Right hindlimb (tissue), 1 donor: Measurements from ENCODE around the gene SULT1C4.

Source experiments
- DNase-seq: peaks from one replicate; pipeline ENCODE4 v3.0.0-alpha.2; 2018

SULT1C4 gene

GRCh38 chr2:108376774-108377173 is 980 bp upstream of the SULT1C4 start:
- DNase-seq = no peak

- DNase-seq = no peak
These were observed 353 bp upstream of the SULT1C4 start for GRCh38 chr2:108377401-108377800.

GRCh38 chr2:108378851-108379250 is 1.1 kb downstream of the SULT1C4 start:
- no peak for DNase-seq

- no peak for DNase-seq
These were observed 4.4 kb downstream of the SULT1C4 start for GRCh38 chr2:108382196-108382595.

- no peak for DNase-seq
These were observed 5.5 kb downstream of the SULT1C4 start for GRCh38 chr2:108383146-108383830.

GRCh38 chr2:108384662-108385393 is 7.1 kb downstream of the SULT1C4 start:
- no peak for DNase-seq

- DNase-seq = no peak
These were observed 7.8 kb downstream of the SULT1C4 start for GRCh38 chr2:108385411-108386071.

GRCh38 chr2:108388045-108388444 is 10.3 kb downstream of the SULT1C4 start:
- no peak for DNase-seq

- DNase-seq = no peak
These were observed 12.6 kb downstream of the SULT1C4 start for GRCh38 chr2:108390340-108390739.

GRCh38 chr2:108392029-108392428 is 14.3 kb downstream of the SULT1C4 start:
- DNase-seq = no peak

GRCh38 chr2:108393197-108393596 is 15.4 kb downstream of the SULT1C4 start:
- no peak for DNase-seq

- DNase-seq = no peak
These were observed 17.4 kb downstream of the SULT1C4 start for GRCh38 chr2:108395155-108395554.

- DNase-seq = no peak
These were observed 19.1 kb downstream of the SULT1C4 start for GRCh38 chr2:108396845-108397244.

GRCh38 chr2:108399479-108399878 is 21.7 kb downstream of the SULT1C4 start:
- DNase-seq = no peak

- DNase-seq = no peak
These were observed 24.0 kb downstream of the SULT1C4 start for GRCh38 chr2:108401800-108402199.

GRCh38 chr2:108403494-108403893 is 25.7 kb downstream of the SULT1C4 start:
- no peak for DNase-seq

GRCh38 chr2:108404784-108405397 is 27.1 kb downstream of the SULT1C4 start:
- DNase-seq = no peak

GRCh38 chr2:108407864-108408729 is 30.3 kb downstream of the SULT1C4 start:
- no peak for DNase-seq

GRCh38 chr2:108409768-108410167 is 32.0 kb downstream of the SULT1C4 start:
- no peak for DNase-seq

- no peak for DNase-seq
These were observed 35.4 kb downstream of the SULT1C4 start for GRCh38 chr2:108412995-108413710.

- DNase-seq = no peak
These were observed 35.9 kb downstream of the SULT1C4 start for GRCh38 chr2:108413711-108414095.
